AG04449 (cell line): ENCODE results near the gene SCT.

Source experiments
- CTCF ChIA-PET: fragments of 350-600 bp; formaldehyde crosslinking; extraction: SDS; loops from one replicate; lab custom pipeline; 2021; ENCODE audit warnings: antibody characterized with exemption; lab: Yijun Ruan, JAX
- POLR2A ChIA-PET: fragments of 400-600, 350-600 bp; formaldehyde crosslinking; extraction: SDS; loops from one replicate; lab custom pipeline; 2020; ENCODE audit warnings: antibody characterized with exemption, inconsistent platforms; lab: Yijun Ruan, JAX
- DNase-seq: peaks from one replicate; pipeline ENCODE4 v3.0.0-alpha.2; 2010; ENCODE audit warnings: low read depth, low spot score
- H3K4me3 ChIP-seq: 2 replicates; pipeline ENCODE4 v1.5.1; 2011; ENCODE audit warnings: low read depth, mild to moderate bottlenecking, control low read depth, low read length
- CTCF ChIP-seq: IDR thresholded peaks from one replicate; pipeline ENCODE4 v1.5.1; 2011; ENCODE audit warnings: mild to moderate bottlenecking, moderate library complexity, low read length, control low read depth, inconsistent platforms; ENCODE audit not compliant: insufficient read depth; ENCODE audit errors: missing control alignments

The SCT gene

GRCh38 chr11:662689-663274, 35.8 kb upstream of the SCT start:
- H3K4me3 ChIP-seq = no peak overlapping the region
- POLR2A ChIA-PET = no interaction called here
- no peak for DNase-seq
- peak; percentile 86 for TF ChIP-seq CTCF
- CTCF ChIA-PET = interaction anchor here (0.6 to 2.9 kb wide), 11 partner anchors 10 to 91 kb away, joined by 3 to 22 read pairs (median 3); partner anchors contain the start of genes DEAF1 and TMEM80

- ChIA-PET POLR2A (no interaction called here), CTCF (interaction anchor here (0.7 to 2.9 kb wide), 5 partner anchors 10 to 138 kb away, joined by 3 to 22 read pairs (median 4); no protein-coding TSS in a partner anchor)
- no peak for DNase-seq
- TF ChIP-seq CTCF = no peak
- H3K4me3 ChIP-seq = no peak overlapping the region
Measured at GRCh38 chr11:660681-661444, 33.9 kb upstream of the SCT start.

- no peak overlapping the region for H3K4me3 ChIP-seq
- DNase-seq = no peak
- TF ChIP-seq CTCF = no peak
- ChIA-PET POLR2A (no interaction called here), CTCF (interaction anchor here (1.7 to 2.9 kb wide), 2 partner anchors 63 to 69 kb away, joined by 4 to 22 read pairs; no protein-coding TSS in a partner anchor)
Measured at GRCh38 chr11:660281-660680, 33.3 kb upstream of the SCT start.

- no peak for TF ChIP-seq CTCF
- H3K4me3 ChIP-seq = no peak overlapping the region
- no peak for DNase-seq
- CTCF ChIA-PET = interaction anchor here (1.7 kb wide), 1 partner anchor 69 kb away, joined by 4 read pairs; no protein-coding TSS in a partner anchor
- POLR2A ChIA-PET = no interaction called here
Measured at GRCh38 chr11:659532-660085, 32.6 kb upstream of the SCT start.

- no peak for DNase-seq
- ChIA-PET CTCF (interaction anchor here (1.1 kb wide), 1 partner anchor 66 kb away, joined by 3 read pairs; no protein-coding TSS in a partner anchor), POLR2A (no interaction called here)
- no peak for TF ChIP-seq CTCF
- no peak overlapping the region for H3K4me3 ChIP-seq
Measured at GRCh38 chr11:657691-658126, 30.7 kb upstream of the SCT start.

GRCh38 chr11:656866-657265, 29.9 kb upstream of the SCT start:
- CTCF ChIA-PET = interaction anchor here (0.6 to 2.6 kb wide), 3 partner anchors 10 to 139 kb away, joined by 3 to 7 read pairs (median 4); no protein-coding TSS in a partner anchor
- no peak for DNase-seq
- no peak overlapping the region for H3K4me3 ChIP-seq
- POLR2A ChIA-PET = no interaction called here
- TF ChIP-seq CTCF = no peak
